Hepatocyte (in vitro differentiated cells): ENCODE measurements around the gene MEX3B. TPM values are rescaled to one million over a fixed set of nuclear protein-coding genes. Genes with fewer than 3 reads are reported as not detected.

Experiments used
- DNase-seq: peaks from one replicate; pipeline ENCODE4 v3.0.0-alpha.2; 2016; ENCODE audit warnings: low spot score
- H2AFZ ChIP-seq: fragments of 200-600 bp; sonication (generic); 2 replicates; pipeline ENCODE4 v1.6.0; 2016; ENCODE audit warnings: antibody characterized with exemption, mild to moderate bottlenecking
- H3K27ac ChIP-seq: fragments of 200-600 bp; sonication (generic); 2 replicates; pipeline ENCODE4 v1.5.1; 2016; ENCODE audit warnings: mild to moderate bottlenecking
- H3K27me3 ChIP-seq: fragments of 200-600 bp; sonication (generic); 2 replicates; pipeline ENCODE4 v1.6.1; 2016
- H3K36me3 ChIP-seq: fragments of 200-600 bp; sonication (generic); replicated peaks from 2 replicates; pipeline ENCODE4 v1.5.1; 2016; ENCODE audit warnings: low read depth; ENCODE audit not compliant: insufficient read depth
- H3K4me1 ChIP-seq: fragments of 200-600 bp; sonication (generic); 2 replicates; pipeline ENCODE4 v1.5.1; 2016; ENCODE audit warnings: mild to moderate bottlenecking, moderate library complexity; ENCODE audit not compliant: insufficient read depth
- H3K4me2 ChIP-seq: fragments of 200-600 bp; sonication (generic); 2 replicates; pipeline ENCODE4 v1.6.0; 2016
- H3K4me3 ChIP-seq: fragments of 200-600 bp; sonication (generic); 2 replicates; pipeline ENCODE4 v1.5.1; 2016; ENCODE audit warnings: mild to moderate bottlenecking
- H3K79me2 ChIP-seq: fragments of 200-600 bp; sonication (generic); 2 replicates; pipeline ENCODE4 v1.6.0; 2017; ENCODE audit warnings: mild to moderate bottlenecking
- H3K9me2 ChIP-seq: fragments of 200-600 bp; sonication (generic); replicated peaks from 2 replicates; pipeline ENCODE4 v1.6.0; 2017; ENCODE audit warnings: mild to moderate bottlenecking; ENCODE audit not compliant: insufficient read depth
- H3K9me3 ChIP-seq: fragments of 200-600 bp; sonication (generic); 2 replicates; pipeline ENCODE4 v1.5.1; 2016; ENCODE audit warnings: low read depth, mild to moderate bottlenecking
- H4K20me1 ChIP-seq: fragments of 200-600 bp; sonication (generic); 2 replicates; pipeline ENCODE4 v1.6.0; 2016; ENCODE audit warnings: mild to moderate bottlenecking; ENCODE audit not compliant: insufficient read depth, poor library complexity, severe bottlenecking
- CTCF ChIP-seq: fragments of 200-600 bp; sonication (generic); IDR thresholded peaks from 2 replicates; pipeline ENCODE4 v1.5.1; 2016; ENCODE audit warnings: antibody characterized with exemption, mild to moderate bottlenecking; ENCODE audit not compliant: poor library complexity
- EZH2 ChIP-seq: fragments of 200-600 bp; sonication (generic); IDR thresholded peaks from 2 replicates; pipeline ENCODE4 v1.6.1; 2016; ENCODE audit warnings: antibody characterized with exemption, mild to moderate bottlenecking, borderline replicate concordance
- EZH2phosphoT487 ChIP-seq: fragments of 200-600 bp; sonication (generic); IDR thresholded peaks from one replicate; pipeline ENCODE4 v1.6.1; 2018; ENCODE audit warnings: antibody characterized with exemption, mild to moderate bottlenecking, low read depth, moderate library complexity; ENCODE audit not compliant: unreplicated experiment, severe bottlenecking
- WGBS: methylation state at CpG from one replicate; pipeline ENCODE4 v1.1.6; 2016; ENCODE audit warnings: low lambda C conversion rate; ENCODE audit errors: missing lambda C conversion rate; 5-methylcytosine and 5-hydroxymethylcytosine counted together
- polyA plus RNA-seq: library from polyadenylated mRNA; unstranded; fragments of >200 nt; fragmentation: Nextera tagmentation; extraction: Ambion mirVana; gene quantifications from 2 replicates; pipeline ENCODE4 v1.2.1, GENCODE V29; 2016
- total RNA-seq: library from RNA; depleted of rRNA; stranded (reverse); fragments of >200 nt; gene quantifications from 2 replicates; pipeline ENCODE4 v1.2.3, GENCODE V29; 2014

Gene MEX3B
- total and polyA plus RNA-seq, 2 experiments from 2014 or later: 4.8 to 10.0 TPM

- DNase-seq: no peak
- Histone ChIP-seq H3K9me3 (no peaks in the 10 kb centered on the region), H3K27ac (no peak overlapping the region), H3K79me2 (no peaks in the 10 kb centered on the region), H3K36me3 (no peaks in the 10 kb centered on the region), H3K4me3 (no peak overlapping the region), H3K9me2 (no peaks in the 10 kb centered on the region), H3K4me2 (no peak overlapping the region), H2AFZ (no peak overlapping the region), H4K20me1 (no peaks in the 10 kb centered on the region), H3K4me1 (no peaks in the 10 kb centered on the region), H3K27me3 (peaks cover 10% of the 10 kb centered on the region)
- TF ChIP-seq EZH2phosphoT487 (no peak), EZH2 (no peak), CTCF (no peak)
- 92% methylated on average over 5 of the region's 5 CpGs for WGBS
These were observed 27.2 kb upstream of the MEX3B start for GRCh38 chr15:82072926-82073537.

GRCh38 chr15:82066455-82066854 is 20.6 kb upstream of the MEX3B start:
- Histone ChIP-seq H3K27ac (no peak overlapping the region), H3K4me3 (no peak overlapping the region), H3K9me2 (no peaks in the 10 kb centered on the region), H4K20me1 (no peaks in the 10 kb centered on the region), H3K4me2 (no peak overlapping the region), H3K9me3 (no peaks in the 10 kb centered on the region), H3K4me1 (no peaks in the 10 kb centered on the region), H3K27me3 (peaks cover 29% of the 10 kb centered on the region), H3K79me2 (no peaks in the 10 kb centered on the region), H2AFZ (no peak overlapping the region), H3K36me3 (no peaks in the 10 kb centered on the region)
- no peak for TF ChIP-seq EZH2
- no peak for TF ChIP-seq CTCF
- no peak for TF ChIP-seq EZH2phosphoT487
- DNase-seq: no peak
- WGBS: 85% methylated on average over 4 of the region's 4 CpGs

- H3K4me3 ChIP-seq: no peak overlapping the region
- no peak overlapping the region for H3K4me2 ChIP-seq
- TF ChIP-seq CTCF: no peak
- no peak for TF ChIP-seq EZH2phosphoT487
- H3K4me1 ChIP-seq: no peaks in the 10 kb centered on the region
- no peak overlapping the region for H2AFZ ChIP-seq
- H3K9me3 ChIP-seq: no peaks in the 10 kb centered on the region
- peaks cover 34% of the 10 kb centered on the region for H3K27me3 ChIP-seq
- H3K36me3 ChIP-seq: no peaks in the 10 kb centered on the region
- DNase-seq: no peak
- 92% methylated on average over 5 of the region's 5 CpGs for WGBS
- H3K79me2 ChIP-seq: no peaks in the 10 kb centered on the region
- H4K20me1 ChIP-seq: no peaks in the 10 kb centered on the region
- no peak overlapping the region for H3K27ac ChIP-seq
- no peaks in the 10 kb centered on the region for H3K9me2 ChIP-seq
These were observed 19.0 kb upstream of the MEX3B start for GRCh38 chr15:82064824-82065223.
